Measurements from ENCODE around the gene PDZD7. TPM values are rescaled to one million over a fixed set of nuclear protein-coding genes. Genes with fewer than 3 reads are reported as not detected.
A peak's percentile ranks its signal among the peaks of the same experiment; 100 is the strongest.

Gene PDZD7
- total and polyA plus RNA-seq, 8 donors: 0.20 to 2.4 (median 0.76) TPM; not detected in 4

DNA sequence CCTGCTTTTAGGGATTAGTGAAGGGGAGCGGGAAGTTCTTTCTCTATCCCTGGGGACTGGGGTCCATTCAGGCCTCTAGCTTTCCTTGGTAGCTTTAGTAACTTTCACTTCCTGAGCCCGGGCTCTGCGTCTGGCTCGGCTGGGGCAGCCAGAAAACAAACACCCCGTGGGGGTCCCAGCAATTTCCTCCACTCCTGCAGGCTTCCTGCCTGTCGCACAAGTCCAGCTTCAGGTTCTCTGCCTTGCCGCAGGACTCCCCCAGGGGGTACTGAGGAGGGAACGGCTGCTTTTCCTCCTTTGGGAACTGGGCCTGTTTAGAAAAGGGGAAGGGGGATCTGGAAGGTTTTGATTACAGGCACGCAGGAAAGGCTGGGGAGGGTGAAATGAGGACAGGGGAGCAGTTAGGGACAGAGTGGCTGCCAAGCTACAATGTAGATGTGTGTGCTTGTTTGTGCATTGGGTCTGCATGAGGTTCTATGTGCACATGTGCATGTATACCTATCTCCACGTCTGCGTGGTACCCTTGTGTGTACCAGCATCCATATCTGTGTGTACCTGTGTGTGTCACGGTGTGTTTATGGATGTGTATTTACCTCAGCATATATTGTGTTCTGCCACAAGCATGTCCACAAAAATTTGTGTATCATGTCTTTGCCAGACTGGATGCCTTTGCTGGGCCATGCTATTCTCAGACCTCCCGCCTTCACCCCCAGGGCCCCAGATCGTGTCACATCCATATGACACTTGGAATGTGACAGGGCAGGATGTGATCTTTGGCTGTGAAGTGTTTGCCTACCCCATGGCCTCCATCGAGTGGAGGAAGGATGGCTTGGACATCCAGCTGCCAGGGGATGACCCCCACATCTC is 32.9 kb upstream of the PDZD7 start:
- DNase-seq: no peak
- no peaks in the 10 kb centered on the region for H3K36me3 ChIP-seq
- peaks cover 0 to 56% (median 4%) of the 10 kb centered on the region in 3 donors for H3K27me3 ChIP-seq
- H3K4me1 ChIP-seq: peaks cover 45 to 81% (median 79%) of the 10 kb centered on the region in 4 donors
- TF ChIP-seq EP300 (IDR thresholded peaks at IDR 0.05) (no peak), CTCF (IDR thresholded peaks at IDR 0.05) (no peak), POLR2A (IDR thresholded peaks at IDR 0.05) (no peak), POLR2AphosphoS5 (IDR thresholded peaks at IDR 0.05) (no peak)
- WGBS, 5 donors: 28 to 52% (median 35%) methylated on average over 12 to 15 of the region's 15 CpGs
- intact Hi-C loops (cut with DNase I; ENCODE audit: low total_unique reads): no loop called here
- H3K4me3 ChIP-seq: peak overlapping the region in 2 of 4 donors; percentile 63 to 64
- H3K9me3 ChIP-seq: no peaks in the 10 kb centered on the region
- H3K27ac ChIP-seq: peak overlapping the region; percentile 93 to 100 (median 98)

GRCh38 chr10:101063050-101063525 is 32.2 kb upstream of the PDZD7 start:
- DNase-seq: peak; percentile 54 to 76
- H3K9me3 ChIP-seq: no peaks in the 10 kb centered on the region
- no peak for TF ChIP-seq POLR2A (IDR thresholded peaks at IDR 0.05)
- TF ChIP-seq CTCF (IDR thresholded peaks at IDR 0.05): no peak
- no peak for TF ChIP-seq POLR2AphosphoS5 (IDR thresholded peaks at IDR 0.05)
- H3K4me1 ChIP-seq: peaks cover 45 to 81% (median 79%) of the 10 kb centered on the region in 4 donors
- WGBS, 5 donors: 8 to 25% (median 12%) methylated on average over 9 to 19 of the region's 19 CpGs
- peaks cover 0 to 56% (median 4%) of the 10 kb centered on the region in 3 donors for H3K27me3 ChIP-seq
- H3K36me3 ChIP-seq: no peaks in the 10 kb centered on the region
- peak overlapping the region; percentile 93 to 100 (median 98) for H3K27ac ChIP-seq
- peak overlapping the region; percentile 63 to 67 (median 65) for H3K4me3 ChIP-seq
- intact Hi-C loops (cut with DNase I; ENCODE audit: low total_unique reads): no loop called here

GRCh38 chr10:101062232-101063049 is 31.5 kb upstream of the PDZD7 start:
- Histone ChIP-seq H3K9me3 (no peaks in the 10 kb centered on the region), H3K4me1 (peaks cover 42 to 78% (median 75%) of the 10 kb centered on the region in 4 donors), H3K27me3 (peaks cover 0 to 52% (median 4%) of the 10 kb centered on the region in 3 donors), H3K27ac (peak overlapping the region; percentile 93 to 100 (median 98)), H3K36me3 (no peaks in the 10 kb centered on the region), H3K4me3 (peak overlapping the region; percentile 63 to 67 (median 65))
- intact Hi-C loops (cut with DNase I; ENCODE audit: low total_unique reads): no loop called here
- TF ChIP-seq POLR2AphosphoS5 (IDR thresholded peaks at IDR 0.05) (peak in 2 of 3 donors; percentile 7 to 39), EP300 (IDR thresholded peaks at IDR 0.05) (no peak), CTCF (IDR thresholded peaks at IDR 0.05) (peak in 5 of 7 experiments; percentile 31 to 57 (median 42)), POLR2A (IDR thresholded peaks at IDR 0.05) (no peak)
- 3 to 11% (median 5%) methylated on average over 22 to 63 of the region's 63 CpGs for WGBS, 5 donors
- DNase-seq: peak; percentile 65 to 91

Data from stomach (tissue), 9 donors.